Body of pancreas (tissue), 4 donors: ENCODE results near the gene ATAD3C.

Experiments
- POLR2A ChIP-seq, 3 donors: fragments of 450-650 bp; IDR thresholded peaks; one replicate each; pipeline ENCODE4 v1.6.1; 2016; ENCODE audit warnings: antibody characterized with exemption in 3 of 3, mild to moderate bottlenecking in 2 of 3
- TF ChIP-seq, protein P1 (sequence below), 7 experiments: fragments of 450-650 bp in 4 of 7; fragments of 200-600 bp in 3 of 7; sonication (generic) in 3 of 7; IDR thresholded peaks; one replicate each; pipeline ENCODE4 v1.5.1; 2016 to 2019; ENCODE audit warnings: antibody characterized with exemption in 7 of 7

DNA sequence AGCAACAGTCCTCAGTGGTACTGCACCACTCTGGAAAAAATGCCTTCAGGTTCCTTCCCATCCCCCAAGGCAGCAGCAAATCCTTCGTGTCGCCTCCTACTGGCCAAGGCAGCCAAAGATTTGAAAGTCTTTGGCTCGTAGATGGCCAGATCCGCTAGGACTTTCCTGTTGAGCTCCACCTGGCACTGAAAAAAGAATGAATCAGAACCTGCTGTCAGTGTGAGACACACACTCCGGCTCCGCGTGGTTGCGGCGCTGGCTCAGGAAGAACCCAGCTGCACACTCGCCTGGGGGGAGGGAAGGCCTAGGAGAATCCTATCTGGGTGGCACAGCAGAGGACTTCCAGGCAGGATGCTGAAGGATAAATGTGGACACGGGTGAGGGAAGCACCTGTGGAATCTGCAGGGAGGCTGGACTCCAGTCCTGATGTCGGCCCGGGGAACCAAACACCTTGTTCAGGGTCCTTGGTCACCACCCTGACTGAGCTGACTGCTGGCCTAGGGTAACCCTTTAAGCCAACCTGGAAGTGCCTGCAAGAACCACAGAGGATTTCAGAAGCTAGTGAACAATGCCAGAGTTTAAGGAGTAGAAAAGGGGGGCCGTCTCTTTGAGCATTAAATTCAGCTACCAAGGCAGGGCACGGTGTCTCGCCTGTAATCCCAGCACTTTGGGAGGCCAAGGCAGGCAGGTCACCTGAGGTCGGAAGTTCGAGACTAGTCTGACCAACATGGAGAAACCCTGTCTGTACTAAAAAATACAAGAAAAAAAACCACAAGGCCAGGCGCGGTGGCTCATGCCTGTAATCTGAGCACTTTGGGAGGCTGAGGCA, 47.2 kb upstream of the ATAD3C start:
- TF ChIP-seq, protein P1, sequence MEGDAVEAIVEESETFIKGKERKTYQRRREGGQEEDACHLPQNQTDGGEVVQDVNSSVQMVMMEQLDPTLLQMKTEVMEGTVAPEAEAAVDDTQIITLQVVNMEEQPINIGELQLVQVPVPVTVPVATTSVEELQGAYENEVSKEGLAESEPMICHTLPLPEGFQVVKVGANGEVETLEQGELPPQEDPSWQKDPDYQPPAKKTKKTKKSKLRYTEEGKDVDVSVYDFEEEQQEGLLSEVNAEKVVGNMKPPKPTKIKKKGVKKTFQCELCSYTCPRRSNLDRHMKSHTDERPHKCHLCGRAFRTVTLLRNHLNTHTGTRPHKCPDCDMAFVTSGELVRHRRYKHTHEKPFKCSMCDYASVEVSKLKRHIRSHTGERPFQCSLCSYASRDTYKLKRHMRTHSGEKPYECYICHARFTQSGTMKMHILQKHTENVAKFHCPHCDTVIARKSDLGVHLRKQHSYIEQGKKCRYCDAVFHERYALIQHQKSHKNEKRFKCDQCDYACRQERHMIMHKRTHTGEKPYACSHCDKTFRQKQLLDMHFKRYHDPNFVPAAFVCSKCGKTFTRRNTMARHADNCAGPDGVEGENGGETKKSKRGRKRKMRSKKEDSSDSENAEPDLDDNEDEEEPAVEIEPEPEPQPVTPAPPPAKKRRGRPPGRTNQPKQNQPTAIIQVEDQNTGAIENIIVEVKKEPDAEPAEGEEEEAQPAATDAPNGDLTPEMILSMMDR (IDR thresholded peaks at IDR 0.05) = peak in 6 of 7 experiments; percentile 27 to 57 (median 42)
- TF ChIP-seq POLR2A (IDR thresholded peaks at IDR 0.05) = no peak
